ENCODE measurements around the gene FRMD4B. TPM values are rescaled to one million over a fixed set of nuclear protein-coding genes. Genes with fewer than 3 reads are reported as not detected.

Gene FRMD4B
- polyA plus RNA-seq, 2 of the 4 experiments (the other 2 are of a cell fraction): 0.92 to 5.9 TPM

- no peak overlapping the region for H3K27ac ChIP-seq
- H3K9me3 ChIP-seq: no peaks in the 10 kb centered on the region
- no peak overlapping the region for H3K4me2 ChIP-seq
- no peaks in the 10 kb centered on the region for H3K4me1 ChIP-seq
- ChIA-PET CTCF (interaction anchor here (0.6 to 1.2 kb wide), 3 partner anchors 10 to 66 kb away, joined by 3 read pairs; no protein-coding TSS in a partner anchor), POLR2A (no interaction called here)
- ATAC-seq (no peak), FAIRE-seq (no peak), DNase-seq (ENCODE audit: low read depth in 1 of 2, low spot score in 1 of 2) (no peak)
- no peak overlapping the region for H3K4me3 ChIP-seq
- TF ChIP-seq ZSCAN20 (CRISPR knock-in tag; IDR thresholded peaks at IDR 0.05): no peak
Observed at GRCh38 chr3:69128509-69128908, 257.4 kb downstream of the FRMD4B start.

- DNase-seq (ENCODE audit: low read depth in 1 of 2, low spot score in 1 of 2): no peak
- Histone ChIP-seq H3K9me3 (no peaks in the 10 kb centered on the region), H3K27ac (no peak overlapping the region), H3K4me1 (no peaks in the 10 kb centered on the region), H3K4me2 (no peak overlapping the region), H3K4me3 (no peak overlapping the region)
- ChIA-PET CTCF (interaction anchor here (3.0 kb wide), 1 partner anchor 34 kb away, joined by 9 read pairs; no protein-coding TSS in a partner anchor), POLR2A (no interaction called here)
- 61% methylated on average over 2 of the region's 2 CpGs for WGBS (ENCODE audit: missing lambda C conversion rate)
- FAIRE-seq: no peak
- TF ChIP-seq HOXB13 (CRISPR knock-in tag; IDR thresholded peaks at IDR 0.05; ENCODE audit: low read depth): no peak
- TF ChIP-seq MYC (IDR thresholded peaks at IDR 0.05; ENCODE audit: borderline replicate concordance, low read length): no peak
- TF ChIP-seq ZNF302 (CRISPR knock-in tag; IDR thresholded peaks at IDR 0.05): no peak
- no peak for TF ChIP-seq JUNB (IDR thresholded peaks at IDR 0.05)
- no peak for TF ChIP-seq TP53 (CRISPR knock-in tag; IDR thresholded peaks at IDR 0.05)
- TF ChIP-seq BHLHE40 (IDR thresholded peaks at IDR 0.05; ENCODE audit: low read depth, low read length): no peak
- no peak for TF ChIP-seq NR3C1 (IDR thresholded peaks at IDR 0.05)
- no peak for ATAC-seq
Observed at GRCh38 chr3:69126999-69127398, 258.9 kb downstream of the FRMD4B start.

GRCh38 chr3:69126216-69126615 is 259.7 kb downstream of the FRMD4B start:
- TF ChIP-seq REST (IDR thresholded peaks at IDR 0.05) (no peak), RFX5 (IDR thresholded peaks at IDR 0.05) (no peak), CTCF (IDR thresholded peaks at IDR 0.05) (no peak)
- FAIRE-seq (no peak), DNase-seq (ENCODE audit: low read depth in 1 of 2, low spot score in 1 of 2) (no peak), ATAC-seq (no peak)
- ChIA-PET CTCF (interaction anchor here (0.8 to 3.0 kb wide), 3 partner anchors 35 to 181 kb away, joined by 3 to 9 read pairs (median 3); no protein-coding TSS in a partner anchor), POLR2A (no interaction called here)
- no peaks in the 10 kb centered on the region for H3K9me3 ChIP-seq
- no peak overlapping the region for H3K4me2 ChIP-seq
- H3K4me1 ChIP-seq: no peaks in the 10 kb centered on the region
- H3K27ac ChIP-seq: no peak overlapping the region
- 77% methylated on average over 3 of the region's 3 CpGs for WGBS (ENCODE audit: missing lambda C conversion rate)
- H3K4me3 ChIP-seq: no peak overlapping the region

- ATAC-seq: no peak
- ChIA-PET CTCF (interaction anchor here (7.5 kb wide), 1 partner anchor 184 kb away, joined by 49 read pairs; no protein-coding TSS in a partner anchor), POLR2A (interaction anchor here (0.5 kb wide), 1 partner anchor 15 kb away, joined by 4 read pairs; no protein-coding TSS in a partner anchor)
- no peak within 1 kb of the TSS for H3K4me2 ChIP-seq
- no peak for FAIRE-seq
- TF ChIP-seq ELK1 (IDR thresholded peaks at IDR 0.05; ENCODE audit: low read depth, low read length) (no peak), RCOR1 (IDR thresholded peaks at IDR 0.05; ENCODE audit: low read depth, low read length) (no peak), CHD4 (IDR thresholded peaks at IDR 0.05; ENCODE audit: borderline replicate concordance) (no peak), ZNF302 (CRISPR knock-in tag; IDR thresholded peaks at IDR 0.05) (no peak), SREBF2 (IDR thresholded peaks at IDR 0.05) (no peak)
- H3K4me1 ChIP-seq: no peaks in the 10 kb centered on the region
- no peaks in the 10 kb centered on the region for H3K9me3 ChIP-seq
- H3K27ac ChIP-seq: no peak within 1 kb of the TSS
- DNase-seq (ENCODE audit: low read depth in 1 of 2, low spot score in 1 of 2): no peak
- H3K4me3 ChIP-seq: no peak within 1 kb of the TSS
- 75% methylated on average over 3 of the region's 3 CpGs for WGBS (ENCODE audit: missing lambda C conversion rate)
Observed at GRCh38 chr3:69122403-69122802, 263.5 kb downstream of the FRMD4B start, which contains the start of gene LMOD3. Gene LMOD3, minus strand, starts transcription at chr3:69122595. Its CDS starts 209 bp downstream, at chr3:69122386.

Measured in A549 (cell line).